ENCODE measurements around the gene LRP1. TPM values are rescaled to one million over a fixed set of nuclear protein-coding genes. Genes with fewer than 3 reads are reported as not detected.

The LRP1 gene
- total RNA-seq, 1 donor from 2014 or later, result 138 TPM

GRCh38 chr12:57247041-57247440, 118.8 kb downstream of the LRP1 start:
- Mint-ChIP-seq H3K36me3 (peaks cover 8% of the 10 kb centered on the region), H3K27ac (no peak overlapping the region), H3K27me3 (peaks cover 22% of the 10 kb centered on the region), H3K9me3 (no peaks in the 10 kb centered on the region), H3K4me1 (ENCODE audit: unreplicated experiment) (peaks cover 18% of the 10 kb centered on the region), H3K4me3 (no peak overlapping the region)
- no peak for TF ChIP-seq CTCF (conservative IDR thresholded peaks at IDR 0.05)
- DNase-seq (ENCODE audit: extremely low spot score, unreplicated experiment), result no peak

DNA sequence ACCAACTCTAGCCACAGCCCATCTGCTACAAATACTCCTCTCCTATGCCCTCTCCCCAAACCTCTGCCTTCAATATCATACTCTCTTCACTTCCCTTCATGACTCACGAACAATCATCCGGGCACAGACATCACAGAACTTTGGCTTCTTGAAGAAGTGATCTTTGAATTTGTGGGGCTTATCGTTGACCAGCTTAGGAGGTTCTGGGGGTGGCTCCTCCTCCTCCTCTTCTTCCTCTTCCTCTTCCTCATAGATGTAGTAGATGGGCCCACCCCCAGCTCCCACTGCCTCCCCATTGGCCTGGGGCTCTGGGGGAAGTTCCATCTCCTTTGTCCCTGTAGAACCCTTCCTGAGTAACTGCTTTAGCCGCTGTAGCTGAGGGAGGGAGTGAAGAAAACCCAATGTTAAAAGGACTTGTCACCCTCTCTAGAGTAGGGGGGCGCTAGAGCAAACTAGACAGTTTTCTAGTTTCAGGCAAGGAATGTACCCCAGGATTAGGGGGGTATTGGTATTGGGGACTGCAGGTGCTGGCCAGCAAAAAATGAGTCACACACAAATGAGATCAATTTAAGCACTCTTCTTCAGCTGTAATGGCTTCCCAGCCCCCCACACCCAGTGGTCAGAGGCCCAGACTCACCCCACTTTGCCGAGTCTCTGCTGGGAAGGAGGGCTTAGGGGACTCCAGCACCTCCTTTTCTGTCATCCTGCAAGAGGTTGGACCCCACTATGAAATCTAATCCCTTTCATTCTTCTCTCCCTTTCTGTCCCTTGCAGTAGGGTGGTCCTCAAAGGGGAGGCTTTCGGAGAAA, 120.9 kb downstream of the LRP1 start:
- no peaks in the 10 kb centered on the region for H3K9me3 Mint-ChIP-seq
- no peak overlapping the region for H3K27ac Mint-ChIP-seq
- no peak for DNase-seq (ENCODE audit: extremely low spot score, unreplicated experiment)
- TF ChIP-seq CTCF (conservative IDR thresholded peaks at IDR 0.05), result no peak
- H3K27me3 Mint-ChIP-seq, result peaks cover 5% of the 10 kb centered on the region
- no peak overlapping the region for H3K4me3 Mint-ChIP-seq
- peaks cover 13% of the 10 kb centered on the region for H3K4me1 Mint-ChIP-seq (ENCODE audit: unreplicated experiment)
- H3K36me3 Mint-ChIP-seq, result peaks cover 8% of the 10 kb centered on the region

GRCh38 chr12:57250541-57250940, 122.3 kb downstream of the LRP1 start:
- Mint-ChIP-seq H3K27me3 (no peaks in the 10 kb centered on the region), H3K4me3 (no peak overlapping the region), H3K4me1 (ENCODE audit: unreplicated experiment) (peaks cover 10% of the 10 kb centered on the region), H3K9me3 (no peaks in the 10 kb centered on the region), H3K36me3 (peaks cover 12% of the 10 kb centered on the region), H3K27ac (no peak overlapping the region)
- DNase-seq (ENCODE audit: extremely low spot score, unreplicated experiment), result no peak
- no peak for TF ChIP-seq CTCF (conservative IDR thresholded peaks at IDR 0.05)

- TF ChIP-seq CTCF (conservative IDR thresholded peaks at IDR 0.05), result no peak
- Mint-ChIP-seq H3K27me3 (no peaks in the 10 kb centered on the region), H3K27ac (no peak within 1 kb of the TSS), H3K36me3 (peaks cover 12% of the 10 kb centered on the region), H3K9me3 (no peaks in the 10 kb centered on the region), H3K4me3 (no peak within 1 kb of the TSS), H3K4me1 (ENCODE audit: unreplicated experiment) (peaks cover 10% of the 10 kb centered on the region)
- DNase-seq (ENCODE audit: extremely low spot score, unreplicated experiment), result no peak
Measured at GRCh38 chr12:57250956-57251355, 122.7 kb downstream of the LRP1 start, which contains the start of gene STAC3. STAC3 (minus strand) TSS chr12:57251187; CDS start chr12:57249636, 1,551 bp downstream.

GRCh38 chr12:57254506-57255280, 126.4 kb downstream of the LRP1 start:
- no peaks in the 10 kb centered on the region for H3K9me3 Mint-ChIP-seq
- no peak for TF ChIP-seq CTCF (conservative IDR thresholded peaks at IDR 0.05)
- peaks cover 11% of the 10 kb centered on the region for H3K4me1 Mint-ChIP-seq (ENCODE audit: unreplicated experiment)
- no peak overlapping the region for H3K27ac Mint-ChIP-seq
- H3K36me3 Mint-ChIP-seq, result peaks cover 15% of the 10 kb centered on the region
- no peak for DNase-seq (ENCODE audit: extremely low spot score, unreplicated experiment)
- no peaks in the 10 kb centered on the region for H3K27me3 Mint-ChIP-seq
- H3K4me3 Mint-ChIP-seq, result no peak overlapping the region
